Measurements from ENCODE around the gene SERINC5. TPM values are rescaled to one million over a fixed set of nuclear protein-coding genes. Genes with fewer than 3 reads are reported as not detected.
"Not testable (repeated sequence)": the region's sequence is repeated elsewhere in the genome, so short reads cannot be mapped to it uniquely, and the experiment has no call there.

SERINC5 gene
- total RNA-seq, 2 experiments from 2014 or later = 32.4 to 33.1 TPM

GRCh38 chr5:80204808-80205614 is 50.8 kb downstream of the SERINC5 start:
- Mint-ChIP-seq H3K9me3 (no peaks in the 10 kb centered on the region), H3K4me1 (ENCODE audit: low read depth) (peaks cover 76% of the 10 kb centered on the region), H3K27me3 (no peaks in the 10 kb centered on the region), H3K36me3 (ENCODE audit: low read depth) (peaks cover 38% of the 10 kb centered on the region), H3K4me3 (no peak overlapping the region), H3K27ac (peak overlapping the region; percentile 84)
- ATAC-seq (peak; percentile 59), DNase-seq (no peak)
- POLR2A ChIA-PET = interaction anchor here (0.7 to 5.2 kb wide), 10 partner anchors 10 to 103 kb away, joined by 3 to 50 read pairs (median 5); partner anchors contain the start of gene SERINC5
- intact Hi-C loops (cut with micrococcal nuclease) = no loop called here
- no peak for TF ChIP-seq CTCF (IDR thresholded peaks at IDR 0.05)
- CTCF ChIA-PET = interaction anchor here (1.0 to 6.9 kb wide), 16 partner anchors 10 to 122 kb away, joined by 3 to 55 read pairs (median 5); partner anchors contain the start of gene SERINC5

DNA sequence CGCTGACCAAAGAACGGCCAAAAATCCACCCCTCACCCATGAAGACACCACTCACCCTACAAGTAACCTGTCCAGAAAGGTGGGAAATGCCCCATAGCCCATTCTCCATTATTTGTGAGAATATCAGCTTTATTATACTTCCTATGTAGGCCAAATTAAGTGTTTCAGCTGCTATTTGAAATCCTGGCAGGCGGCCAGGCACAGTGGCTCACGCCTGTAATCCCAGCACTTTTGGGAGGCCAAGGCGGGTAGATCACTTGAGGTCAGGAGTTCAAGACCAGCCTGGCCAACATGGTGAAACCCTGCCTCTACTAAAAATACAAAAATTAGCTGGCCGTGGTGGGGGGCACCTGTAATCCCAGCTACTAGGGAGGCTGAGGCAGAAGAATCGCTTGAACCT is 54.1 kb downstream of the SERINC5 start:
- Mint-ChIP-seq H3K27ac (peak overlapping the region; percentile 64), H3K4me1 (ENCODE audit: low read depth) (peaks cover 70% of the 10 kb centered on the region), H3K36me3 (ENCODE audit: low read depth) (peaks cover 43% of the 10 kb centered on the region)
- ATAC-seq; H3K4me3 Mint-ChIP-seq; intact Hi-C loops (cut with micrococcal nuclease); H3K27me3 Mint-ChIP-seq; DNase-seq; H3K9me3 Mint-ChIP-seq: not testable (repeated sequence)
- ChIA-PET POLR2A (interaction anchor here (1.2 to 1.6 kb wide), 2 partner anchors 9 to 14 kb away, joined by 4 to 6 read pairs; no protein-coding TSS in a partner anchor), CTCF (interaction anchor here (0.8 to 6.9 kb wide), 3 partner anchors 7 to 105 kb away, joined by 3 to 55 read pairs (median 4); no protein-coding TSS in a partner anchor)

DNA sequence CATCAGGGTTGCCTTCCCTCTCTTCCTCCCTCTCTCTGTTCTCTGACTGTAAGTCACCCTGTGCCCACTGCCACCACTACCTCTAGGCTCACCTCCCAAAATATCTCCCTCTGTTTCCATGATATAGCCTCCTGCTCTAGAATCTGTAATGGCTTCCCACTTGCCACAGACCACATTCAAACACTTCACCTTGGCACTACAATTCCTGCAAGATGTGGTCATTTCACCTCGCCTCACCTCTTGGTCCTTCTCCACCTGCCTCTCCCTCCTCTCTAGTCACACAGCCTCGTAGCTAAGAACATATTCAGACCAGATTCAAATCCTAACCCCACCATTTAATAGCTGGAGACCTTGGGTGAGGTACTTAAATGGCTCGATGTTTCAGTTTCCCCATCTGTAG is 56.9 kb downstream of the SERINC5 start:
- Mint-ChIP-seq H3K4me3 (no peak overlapping the region), H3K27ac (peak overlapping the region; percentile 81), H3K27me3 (no peaks in the 10 kb centered on the region), H3K4me1 (ENCODE audit: low read depth) (peaks cover 63% of the 10 kb centered on the region), H3K9me3 (no peaks in the 10 kb centered on the region), H3K36me3 (ENCODE audit: low read depth) (peaks cover 40% of the 10 kb centered on the region)
- CTCF ChIA-PET = interaction anchor here (1.2 kb wide), 3 partner anchors 11 to 16 kb away, joined by 3 read pairs; no protein-coding TSS in a partner anchor
- POLR2A ChIA-PET = interaction anchor here (1.7 to 7.0 kb wide), 2 partner anchors 7 to 11 kb away, joined by 6 to 50 read pairs; no protein-coding TSS in a partner anchor
- DNase-seq (no peak), ATAC-seq (no peak)
- intact Hi-C loops (cut with micrococcal nuclease) = no loop called here
- no peak for TF ChIP-seq CTCF (IDR thresholded peaks at IDR 0.05)

DNA sequence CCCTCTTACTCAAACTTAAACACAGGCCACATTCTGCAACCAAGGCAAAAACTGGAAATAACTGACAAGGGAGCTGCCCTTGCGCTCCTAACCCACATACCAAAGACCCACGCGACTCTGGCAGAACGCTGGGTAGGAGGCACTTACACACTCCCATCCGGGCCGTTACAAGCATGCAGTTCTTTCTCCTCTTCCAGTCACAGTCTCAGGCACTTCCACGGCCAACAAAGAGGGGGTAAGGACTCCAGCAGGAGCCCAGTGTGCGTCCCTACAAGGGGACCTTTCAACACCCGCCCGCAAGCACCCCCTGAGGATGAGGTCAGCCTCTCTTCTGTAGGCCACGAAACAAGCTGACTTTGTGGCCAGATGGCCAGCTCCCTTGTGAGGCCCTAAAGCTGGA is 57.4 kb downstream of the SERINC5 start:
- Mint-ChIP-seq H3K4me3 (peak overlapping the region; percentile 12), H3K4me1 (ENCODE audit: low read depth) (peaks cover 64% of the 10 kb centered on the region), H3K27me3 (no peaks in the 10 kb centered on the region), H3K36me3 (ENCODE audit: low read depth) (peaks cover 38% of the 10 kb centered on the region), H3K27ac (peak overlapping the region; percentile 81), H3K9me3 (no peaks in the 10 kb centered on the region)
- ChIA-PET POLR2A (interaction anchor here (1.1 to 7.0 kb wide), 4 partner anchors 8 to 49 kb away, joined by 4 to 50 read pairs (median 6); no protein-coding TSS in a partner anchor), CTCF (interaction anchor here (1.2 kb wide), 3 partner anchors 12 to 15 kb away, joined by 3 read pairs; no protein-coding TSS in a partner anchor)
- DNase-seq (no peak), ATAC-seq (peak; percentile 43)
- intact Hi-C loops (cut with micrococcal nuclease) = no loop called here
- TF ChIP-seq CTCF (IDR thresholded peaks at IDR 0.05) = no peak

DNA sequence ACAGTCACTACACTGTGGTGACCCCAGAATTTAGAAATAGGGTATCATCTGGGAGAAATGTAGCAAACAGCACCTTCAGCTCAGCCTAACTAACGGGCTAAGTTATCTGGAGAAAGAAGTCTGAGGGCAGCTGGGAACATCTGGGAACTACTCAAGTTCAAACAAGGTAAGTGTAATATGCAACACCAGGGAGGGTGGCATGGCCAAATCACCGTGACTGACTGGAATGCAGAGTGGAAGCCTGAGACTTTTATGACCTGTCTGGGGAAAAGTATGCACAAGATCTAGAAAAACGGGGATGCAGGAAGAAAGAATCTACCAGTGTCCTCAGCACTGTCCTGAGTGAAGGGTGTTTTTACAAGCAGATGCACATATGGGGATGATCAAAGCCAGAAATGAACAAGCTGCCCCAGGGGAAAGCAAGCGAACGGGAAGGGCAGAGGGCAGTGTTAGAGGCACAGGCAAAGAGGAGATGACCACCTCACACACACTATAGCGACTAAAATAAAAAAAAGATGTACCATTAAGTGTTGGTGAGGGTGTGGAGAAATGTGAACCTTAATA is 59.9 kb downstream of the SERINC5 start:
- Mint-ChIP-seq H3K27ac (peak overlapping the region; percentile 73), H3K36me3 (ENCODE audit: low read depth) (peaks cover 19% of the 10 kb centered on the region)
- POLR2A ChIA-PET = interaction anchor here (0.8 to 7.0 kb wide), 5 partner anchors 9 to 59 kb away, joined by 3 to 50 read pairs (median 5); no protein-coding TSS in a partner anchor

More for the DNA sequence above, 59.9 kb downstream of the SERINC5 start:
- DNase-seq (no peak), ATAC-seq (no peak)
- TF ChIP-seq CTCF (IDR thresholded peaks at IDR 0.05) = no peak
- peaks cover 72% of the 10 kb centered on the region for H3K4me1 Mint-ChIP-seq (ENCODE audit: low read depth)
- CTCF ChIA-PET = interaction anchor here (1.1 to 5.9 kb wide), 8 partner anchors 9 to 138 kb away, joined by 3 to 55 read pairs (median 4); no protein-coding TSS in a partner anchor
- no peak overlapping the region for H3K4me3 Mint-ChIP-seq
- intact Hi-C loops (cut with micrococcal nuclease) = no loop called here
- H3K9me3 Mint-ChIP-seq = no peaks in the 10 kb centered on the region
- no peaks in the 10 kb centered on the region for H3K27me3 Mint-ChIP-seq

Data from activated CD8-positive, alpha-beta T cell treated with anti-CD3 and anti-CD28 coated beads for 36 hours (primary cell).